RWPE1 (cell line): ENCODE measurements around the gene LRFN4.
A peak's percentile ranks its signal among the peaks of the same experiment; 100 is the strongest.

Source experiments
- CTCF ChIA-PET: fragments of 350-600 bp; sonication (Branson Sonifier 250); formaldehyde crosslinking; extraction: SDS; loops from one replicate; lab custom pipeline; 2021; lab: Yijun Ruan, JAX
- POLR2A ChIA-PET: fragments of 400-600 bp; formaldehyde crosslinking; extraction: SDS; loops from one replicate; lab custom pipeline; 2020; ENCODE audit warnings: antibody characterized with exemption; ENCODE audit not compliant: low non-redundant PET; lab: Yijun Ruan, JAX
- DNase-seq: peaks from one replicate; pipeline ENCODE4 v3.0.0; 2012; ENCODE audit warnings: low spot score
- H3K27ac ChIP-seq: fragments of 450-650 bp; 2 replicates; pipeline ENCODE4 v1.5.1; 2017
- TF ChIP-seq, protein P1 (sequence below): fragments of 450-650 bp; conservative IDR thresholded peaks from 2 replicates; pipeline ENCODE4 v1.5.1; 2017; ENCODE audit warnings: low read depth, mild to moderate bottlenecking

Gene LRFN4

GRCh38 chr11:66859686-66860448, 3.0 kb downstream of the LRFN4 start:
- ChIA-PET CTCF (interaction anchor here (0.6 to 0.7 kb wide), 2 partner anchors 178 to 1066 kb away, joined by 4 to 5 read pairs; no protein-coding TSS in a partner anchor), POLR2A (interaction anchor here (0.7 kb wide), 1 partner anchor 35 kb away, joined by 3 read pairs; no protein-coding TSS in a partner anchor)
- H3K27ac ChIP-seq = peak overlapping the region; percentile 94
- TF ChIP-seq, protein P1, sequence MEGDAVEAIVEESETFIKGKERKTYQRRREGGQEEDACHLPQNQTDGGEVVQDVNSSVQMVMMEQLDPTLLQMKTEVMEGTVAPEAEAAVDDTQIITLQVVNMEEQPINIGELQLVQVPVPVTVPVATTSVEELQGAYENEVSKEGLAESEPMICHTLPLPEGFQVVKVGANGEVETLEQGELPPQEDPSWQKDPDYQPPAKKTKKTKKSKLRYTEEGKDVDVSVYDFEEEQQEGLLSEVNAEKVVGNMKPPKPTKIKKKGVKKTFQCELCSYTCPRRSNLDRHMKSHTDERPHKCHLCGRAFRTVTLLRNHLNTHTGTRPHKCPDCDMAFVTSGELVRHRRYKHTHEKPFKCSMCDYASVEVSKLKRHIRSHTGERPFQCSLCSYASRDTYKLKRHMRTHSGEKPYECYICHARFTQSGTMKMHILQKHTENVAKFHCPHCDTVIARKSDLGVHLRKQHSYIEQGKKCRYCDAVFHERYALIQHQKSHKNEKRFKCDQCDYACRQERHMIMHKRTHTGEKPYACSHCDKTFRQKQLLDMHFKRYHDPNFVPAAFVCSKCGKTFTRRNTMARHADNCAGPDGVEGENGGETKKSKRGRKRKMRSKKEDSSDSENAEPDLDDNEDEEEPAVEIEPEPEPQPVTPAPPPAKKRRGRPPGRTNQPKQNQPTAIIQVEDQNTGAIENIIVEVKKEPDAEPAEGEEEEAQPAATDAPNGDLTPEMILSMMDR = no peak
- no peak for DNase-seq

DNA sequence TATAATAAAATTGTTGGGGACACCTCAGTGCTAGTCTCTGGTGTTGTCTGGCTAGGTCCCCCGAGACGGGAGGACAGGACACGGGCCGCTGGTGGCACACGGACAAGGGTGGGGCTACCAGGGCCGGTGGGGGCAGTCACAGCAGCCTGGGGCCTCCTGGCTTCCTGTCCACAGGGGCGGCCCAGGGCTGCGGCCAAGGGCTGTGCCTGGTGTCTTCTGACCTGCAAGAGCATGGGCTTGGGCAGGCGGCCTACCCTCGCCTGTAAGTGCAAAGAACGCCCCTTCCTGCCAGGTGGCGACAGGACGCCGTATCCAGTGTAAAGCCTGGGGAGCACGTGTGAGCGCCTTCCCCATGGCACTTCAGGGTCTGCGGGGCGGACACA, 3.6 kb downstream of the LRFN4 start:
- TF ChIP-seq, protein P1 = no peak
- ChIA-PET POLR2A (no interaction called here), CTCF (no interaction called here)
- no peak for DNase-seq
- H3K27ac ChIP-seq = peak overlapping the region; percentile 94

DNA sequence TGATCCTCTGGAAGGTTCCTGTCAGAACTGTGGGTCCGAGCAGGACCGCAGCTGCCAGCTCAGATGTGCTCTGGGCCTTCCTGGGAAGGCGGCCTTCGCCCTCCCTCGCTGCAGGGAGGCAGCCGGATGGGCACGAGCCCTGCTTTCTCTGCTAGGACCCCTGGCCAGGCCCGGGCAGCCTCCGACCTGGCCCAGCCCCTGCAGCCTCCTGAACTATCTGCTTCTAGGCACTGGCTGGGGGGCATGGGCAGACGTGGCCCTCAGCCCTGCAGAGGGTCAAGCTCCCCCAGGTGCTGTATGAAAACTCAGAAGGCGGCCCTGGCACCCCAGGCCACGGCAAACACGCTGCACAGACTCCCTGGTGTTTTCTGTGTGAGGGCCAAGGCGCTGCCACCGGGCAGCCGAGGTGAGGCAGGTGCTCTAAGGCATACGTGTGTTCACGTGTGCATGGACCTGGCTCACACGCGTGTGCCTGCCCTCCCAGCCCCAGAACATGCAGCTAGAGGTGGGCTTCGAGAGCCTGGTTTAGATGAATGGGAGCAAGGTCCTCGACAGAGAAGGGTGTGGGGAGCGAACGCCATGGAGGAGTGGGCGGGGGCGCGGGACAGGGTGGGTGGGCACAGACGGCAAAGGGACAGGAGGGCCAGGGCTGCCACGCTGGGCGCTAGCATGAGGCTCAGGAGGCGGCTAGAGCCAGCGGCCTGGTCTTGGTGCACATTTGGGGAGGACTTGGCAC, 4.3 kb downstream of the LRFN4 start:
- ChIA-PET CTCF (no interaction called here), POLR2A (no interaction called here)
- H3K27ac ChIP-seq = peak overlapping the region; percentile 94

GRCh38 chr11:66861774-66862558, 5.1 kb downstream of the LRFN4 start:
- H3K27ac ChIP-seq = peak overlapping the region; percentile 94
- CTCF ChIA-PET = interaction anchor here (1.1 kb wide), 1 partner anchor 113 kb away, joined by 3 read pairs; the partner anchor contains the start of gene C11orf86
- TF ChIP-seq, protein P1 = no peak
- no peak for DNase-seq
- POLR2A ChIA-PET = interaction anchor here (0.6 kb wide), 1 partner anchor 378 kb away, joined by 5 read pairs; no protein-coding TSS in a partner anchor

More for the DNA sequence above, 4.3 kb downstream of the LRFN4 start:
- no peak for DNase-seq
- TF ChIP-seq, protein P1 = no peak

- ChIA-PET POLR2A (interaction anchor here (0.6 kb wide), 2 partner anchors 41 to 377 kb away, joined by 5 read pairs; no protein-coding TSS in a partner anchor), CTCF (interaction anchor here (1.1 kb wide), 1 partner anchor 113 kb away, joined by 3 read pairs; the partner anchor contains the start of gene C11orf86)
- TF ChIP-seq, protein P1 = no peak
- DNase-seq = no peak
- H3K27ac ChIP-seq = peak overlapping the region; percentile 94
Measured at GRCh38 chr11:66862559-66863037, 5.7 kb downstream of the LRFN4 start.
